D721Med (cell line): Measurements from ENCODE around the gene MYH10.

Experiments used
- DNase-seq: peaks from one replicate; pipeline ENCODE4 v3.0.0; 2011; ENCODE audit warnings: low spot score; ENCODE audit not compliant: insufficient read length
- FAIRE-seq: peaks from 2 replicates; lab custom pipeline; 2011; peaks lifted over from hg19 to GRCh38; lab: Jason Lieb, UNC
- CTCF ChIP-seq: IDR thresholded peaks from 2 replicates; pipeline ENCODE4 v1.5.1; 2012; ENCODE audit warnings: mild to moderate bottlenecking, control low read depth; ENCODE audit not compliant: insufficient read depth; ENCODE audit errors: missing control alignments

MYH10 gene

GRCh38 chr17:8502126-8502525, 128.4 kb downstream of the MYH10 start:
- TF ChIP-seq CTCF: no peak
- FAIRE-seq (no peak), DNase-seq (no peak)

GRCh38 chr17:8500609-8501008, 129.9 kb downstream of the MYH10 start:
- no peak for TF ChIP-seq CTCF
- FAIRE-seq: no peak
- no peak for DNase-seq

GRCh38 chr17:8499614-8500013, 130.9 kb downstream of the MYH10 start:
- DNase-seq (no peak), FAIRE-seq (no peak)
- TF ChIP-seq CTCF: no peak

- FAIRE-seq (no peak), DNase-seq (no peak)
- no peak for TF ChIP-seq CTCF
Observed at GRCh38 chr17:8499171-8499570, 131.4 kb downstream of the MYH10 start.

- DNase-seq (no peak), FAIRE-seq (no peak)
- TF ChIP-seq CTCF: no peak
Observed at GRCh38 chr17:8496081-8496480, 134.4 kb downstream of the MYH10 start.

GRCh38 chr17:8494506-8495111, 135.9 kb downstream of the MYH10 start:
- no peak for TF ChIP-seq CTCF
- FAIRE-seq: no peak
- no peak for DNase-seq

GRCh38 chr17:8494021-8494420, 136.5 kb downstream of the MYH10 start:
- FAIRE-seq (no peak), DNase-seq (no peak)
- TF ChIP-seq CTCF: no peak
